Renal cortical epithelial cell (primary cell): ENCODE data around the gene PPFIBP1. TPM values are rescaled to one million over a fixed set of nuclear protein-coding genes. Genes with fewer than 3 reads are reported as not detected.
"Not testable (repeated sequence)": the region's sequence is repeated elsewhere in the genome, so short reads cannot be mapped to it uniquely, and the experiment has no call there.

Experiments used
- DNase-seq: peaks from one replicate; pipeline ENCODE4 v3.0.0-alpha.2; 2011; ENCODE audit warnings: low read depth
- total RNA-seq: library from RNA; depleted of rRNA; stranded (reverse); fragments of >200 nt; gene quantifications from 2 replicates; pipeline ENCODE4 v1.2.3, GENCODE V29; 2014

PPFIBP1 gene
- total RNA-seq, 1 donor from 2014 or later, result 281 TPM

- DNase-seq, result peak; percentile 62
These were observed 103.3 kb downstream of the PPFIBP1 start for GRCh38 chr12:27627123-27627852.

- not testable (repeated sequence) for DNase-seq
These were observed 104.0 kb downstream of the PPFIBP1 start for GRCh38 chr12:27627853-27628469.

DNA sequence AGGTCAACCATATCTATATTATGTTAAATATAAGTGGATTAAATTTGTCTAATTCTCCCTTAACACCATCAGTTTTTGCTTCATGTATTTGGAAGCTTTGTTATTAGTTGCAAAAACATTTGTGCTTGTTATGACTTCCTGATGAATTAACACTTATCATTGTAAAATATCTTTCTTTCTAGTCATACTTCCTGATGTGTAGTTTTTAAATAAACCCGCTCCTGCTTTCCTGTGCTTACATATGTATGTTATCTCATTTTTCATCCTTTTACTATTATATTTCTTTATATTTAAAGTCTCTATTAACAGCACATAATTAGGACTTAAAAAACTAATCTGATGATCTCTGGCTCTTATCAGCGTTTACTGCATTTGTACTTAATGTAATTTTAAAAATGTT is 106.2 kb downstream of the PPFIBP1 start:
- DNase-seq, result not testable (repeated sequence)

GRCh38 chr12:27631365-27631764 is 107.4 kb downstream of the PPFIBP1 start:
- DNase-seq, result no peak

- DNase-seq, result no peak
These were observed 107.9 kb downstream of the PPFIBP1 start for GRCh38 chr12:27631813-27632491.

DNA sequence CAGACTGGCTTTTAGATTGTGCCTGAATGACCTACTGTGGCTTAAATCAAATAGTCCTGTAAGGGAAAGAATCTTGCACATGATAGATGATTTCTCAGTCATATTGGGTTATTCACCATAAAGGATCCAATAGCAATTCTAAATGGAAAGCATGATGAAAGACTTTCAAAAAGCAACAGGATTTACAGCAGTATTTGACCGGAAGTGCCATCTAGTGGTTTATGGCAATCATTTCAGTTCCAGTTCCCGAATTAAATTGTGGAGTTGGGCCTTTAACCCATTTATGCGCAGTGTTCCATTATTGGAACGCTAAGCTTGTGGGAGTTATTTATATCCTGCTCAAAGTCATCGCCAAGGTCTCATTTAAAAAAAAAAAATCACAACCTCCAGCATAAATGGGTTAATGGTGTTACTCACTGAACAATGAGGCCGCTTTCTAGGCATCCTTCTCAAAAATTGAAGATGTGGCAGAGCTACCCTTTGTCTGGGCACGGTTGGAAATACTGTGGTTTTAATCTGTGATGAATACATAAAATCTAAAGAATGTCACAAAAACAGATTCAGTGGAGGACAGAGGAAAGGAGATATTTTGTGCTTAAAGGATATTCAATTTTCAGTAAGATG is 111.5 kb downstream of the PPFIBP1 start:
- peak; percentile 67 for DNase-seq

- DNase-seq, result not testable (repeated sequence)
These were observed 112.6 kb downstream of the PPFIBP1 start for GRCh38 chr12:27636569-27636968.

- DNase-seq, result no peak
These were observed 113.5 kb downstream of the PPFIBP1 start for GRCh38 chr12:27637524-27637923.

- DNase-seq, result no peak
These were observed 115.3 kb downstream of the PPFIBP1 start for GRCh38 chr12:27639265-27639664.

DNA sequence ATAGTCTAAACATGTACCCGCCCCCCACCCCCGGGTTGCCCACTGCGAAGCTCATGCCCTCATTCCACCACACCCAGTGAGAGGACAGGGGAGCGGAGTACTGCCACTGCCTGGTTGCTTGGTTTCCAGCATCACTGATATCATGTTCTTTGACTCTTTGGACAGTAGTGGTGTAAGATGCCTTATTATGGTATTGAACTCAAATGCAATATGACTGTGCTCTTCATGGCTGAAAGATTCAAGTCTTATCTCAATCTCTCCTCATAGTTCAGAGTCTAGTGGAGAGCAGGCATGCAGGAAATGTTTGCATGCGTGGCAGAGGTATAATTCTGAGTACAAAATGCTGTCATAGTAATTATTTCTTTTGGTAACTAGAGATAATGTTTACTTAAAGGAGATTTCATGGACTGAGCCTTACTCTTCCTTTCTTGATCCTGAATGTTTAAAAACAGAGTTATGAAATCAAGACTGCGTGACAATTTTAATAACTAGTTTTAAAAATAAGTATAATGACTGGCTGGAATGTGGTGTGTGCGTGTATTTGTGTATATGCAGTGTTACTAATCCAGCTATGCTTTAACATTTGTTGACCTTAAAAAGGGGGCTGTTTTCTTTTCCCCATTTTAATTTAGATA is 116.7 kb downstream of the PPFIBP1 start:
- peak; percentile 52 for DNase-seq

DNA sequence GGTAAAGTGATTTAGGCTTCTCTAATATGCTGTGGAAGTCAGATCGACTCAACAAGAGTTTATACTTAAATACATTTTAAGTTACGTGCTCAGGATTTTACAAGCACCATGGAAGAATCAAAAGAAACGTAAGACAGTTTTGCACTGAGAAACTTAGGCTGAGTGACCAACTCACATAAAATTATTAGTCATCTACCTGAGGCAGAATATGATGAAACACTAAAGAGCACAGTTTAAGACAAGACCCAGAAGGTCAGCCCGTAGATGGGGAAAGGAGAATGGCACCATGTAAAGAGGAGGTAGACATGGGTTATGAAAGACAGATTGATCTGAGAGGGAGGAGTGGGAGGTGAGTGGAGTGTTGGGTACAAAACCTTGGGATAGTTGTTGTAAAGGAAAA is 118.4 kb downstream of the PPFIBP1 start:
- DNase-seq, result not testable (repeated sequence)

- DNase-seq, result not testable (repeated sequence)
These were observed 118.9 kb downstream of the PPFIBP1 start for GRCh38 chr12:27642892-27643291.

- DNase-seq, result no peak
These were observed 120.3 kb downstream of the PPFIBP1 start for GRCh38 chr12:27644158-27644845.

DNA sequence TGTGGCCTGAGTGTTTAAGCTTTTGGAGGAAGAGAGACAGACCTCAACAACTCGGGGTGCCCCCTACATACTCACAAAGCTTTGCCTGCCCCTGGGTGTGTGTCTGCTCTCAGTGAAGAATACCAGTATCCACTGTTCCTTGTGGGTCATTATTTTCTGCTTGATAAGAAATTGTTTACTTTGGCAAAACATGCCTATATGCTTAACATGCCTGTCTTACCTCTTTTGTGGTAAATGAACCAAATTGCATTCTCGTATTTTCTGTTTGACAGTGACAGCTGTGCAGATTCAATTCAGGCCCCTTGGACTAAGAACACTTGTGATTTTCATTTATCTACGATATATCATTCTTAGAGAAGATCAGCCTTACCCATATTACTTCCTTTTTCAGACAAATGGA is 121.7 kb downstream of the PPFIBP1 start:
- DNase-seq, result no peak

- no peak for DNase-seq
These were observed 122.1 kb downstream of the PPFIBP1 start for GRCh38 chr12:27646149-27646548.

DNA sequence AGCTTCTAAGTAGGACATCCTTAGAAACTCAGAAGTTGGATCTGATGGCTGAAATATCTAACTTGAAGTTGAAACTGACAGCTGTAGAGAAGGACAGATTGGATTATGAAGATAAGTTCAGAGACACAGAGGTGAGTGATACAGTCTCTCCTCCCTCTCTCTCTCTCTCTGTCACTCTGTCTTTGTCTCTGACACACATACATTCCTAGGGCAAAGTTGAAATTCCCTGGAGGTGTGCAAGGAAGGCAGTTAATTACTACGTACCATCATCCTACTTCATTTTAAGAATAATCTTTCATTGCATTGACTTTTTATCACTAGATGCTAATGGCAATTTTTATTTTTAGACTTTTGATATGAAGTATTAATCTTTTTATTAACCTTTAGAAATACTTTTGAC is 126.0 kb downstream of the PPFIBP1 start:
- DNase-seq, result no peak

DNA sequence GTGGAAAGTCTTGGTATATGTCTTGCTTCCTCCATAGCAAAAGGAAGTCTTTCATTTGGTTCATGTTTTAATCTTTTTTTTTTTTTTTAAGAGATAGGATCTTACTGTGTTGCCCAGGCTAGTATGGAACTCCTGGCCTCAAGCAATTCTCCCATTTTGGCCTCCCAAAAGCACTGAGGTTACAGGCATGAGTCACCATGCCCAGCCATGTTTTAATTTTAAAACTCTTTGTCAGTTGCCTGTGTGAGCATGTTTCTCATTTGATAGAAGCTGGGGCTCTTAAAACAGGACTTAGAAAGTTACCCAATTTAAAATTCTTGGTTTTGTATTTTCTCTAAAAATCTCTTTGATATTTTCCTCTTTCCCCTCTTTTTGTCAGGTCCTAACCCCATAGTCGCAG is 127.2 kb downstream of the PPFIBP1 start:
- no peak for DNase-seq

GRCh38 chr12:27652174-27652763 is 128.3 kb downstream of the PPFIBP1 start:
- DNase-seq, result peak; percentile 79

DNA sequence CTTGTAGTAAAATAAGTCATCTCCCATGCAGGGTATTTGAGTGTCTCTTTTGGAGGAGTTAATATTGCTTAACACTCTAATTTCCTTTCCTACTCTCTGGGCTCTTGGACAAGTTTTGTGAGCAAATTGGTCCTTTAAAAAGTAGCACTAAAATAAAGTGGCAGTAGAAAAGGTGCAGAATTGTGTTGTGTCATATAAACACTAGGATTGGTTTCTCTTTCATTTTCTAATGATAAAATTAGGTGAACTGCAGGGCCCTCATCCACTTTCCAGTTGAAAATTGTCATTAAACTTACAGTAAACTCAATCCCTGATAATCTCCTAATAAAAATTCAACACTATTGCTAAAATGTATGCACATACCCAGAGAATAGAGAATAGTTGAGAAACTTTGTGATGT is 129.7 kb downstream of the PPFIBP1 start:
- no peak for DNase-seq

DNA sequence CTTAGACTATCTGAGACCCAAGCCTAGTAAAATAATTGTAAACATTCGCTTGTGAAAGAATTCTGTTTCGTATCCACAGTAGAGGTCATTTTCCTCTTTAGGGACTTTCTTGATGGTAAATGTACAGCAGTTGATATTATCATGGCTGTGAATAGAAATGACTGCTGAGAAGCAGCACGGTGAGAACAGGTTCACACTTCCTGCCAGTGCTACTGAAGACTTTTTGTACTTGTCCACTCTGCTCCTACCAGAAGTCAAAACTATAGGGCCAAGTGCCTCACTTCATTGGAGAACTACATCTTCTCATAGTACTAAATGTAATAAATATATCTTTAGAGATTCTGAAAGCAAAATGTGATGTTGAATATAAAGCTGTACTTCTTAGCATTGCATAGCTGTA is 131.5 kb downstream of the PPFIBP1 start:
- not testable (repeated sequence) for DNase-seq

- DNase-seq, result no peak
These were observed 133.3 kb downstream of the PPFIBP1 start for GRCh38 chr12:27657296-27657695.
